K562 (cell line): ENCODE results near the gene ZFP92. TPM values are rescaled to one million over a fixed set of nuclear protein-coding genes. Genes with fewer than 3 reads are reported as not detected.

Source experiments
- CHD1 ChIP-seq: fragments of 200-600 bp; sonication (generic); IDR thresholded peaks from one replicate; pipeline ENCODE4 v1.6.1; 2012; ENCODE audit warnings: mild to moderate bottlenecking, moderate library complexity, low read length, inconsistent platforms
- GABPA ChIP-seq: fragments of 200-800 bp; sonication (Bioruptor generic); conservative IDR thresholded peaks from 2 replicates; pipeline ENCODE4 v1.6.1; 2016; ENCODE audit warnings: low read depth, missing genetic modification characterization, missing compliant biosample characterization
- JUN ChIP-seq, 2 experiments: sonication (generic) in 1 of 2; formaldehyde crosslinking in 1 of 2; IDR thresholded peaks; 2 replicates each; pipeline versions ENCODE4 v1.6.1 to v1.8.0; 2012 to 2022; ENCODE audit warnings: borderline replicate concordance in 2 of 2, mild to moderate bottlenecking in 2 of 2, improper control_type of control experiment in 1 of 2, low read depth in 1 of 2, low read length in 1 of 2, missing genetic modification reagents in 1 of 2
- KLF1 ChIP-seq: fragments of 450-650 bp; IDR thresholded peaks from 2 replicates; pipeline ENCODE4 v1.6.1; 2016; ENCODE audit warnings: missing genetic modification characterization, missing compliant biosample characterization
- SMARCB1 ChIP-seq: IDR thresholded peaks from 2 replicates; pipeline ENCODE4 v1.6.1; 2011; ENCODE audit warnings: improper control_type of control experiment, low read depth; ENCODE audit not compliant: insufficient read length
- SREBF1 ChIP-seq: fragments of 150-350 bp; IDR thresholded peaks from 2 replicates; pipeline ENCODE4 v1.6.1; 2014; ENCODE audit warnings: antibody characterized with exemption, low read depth, low read length, borderline replicate concordance
- TCFL5 ChIP-seq: fragments of 250-450 bp; sonication (Bioruptor Pico); conservative IDR thresholded peaks from 2 replicates; pipeline ENCODE4 v1.6.1; 2021; ENCODE audit warnings: mild to moderate bottlenecking, moderate library complexity, matching md5 sums
- ZNF583 ChIP-seq: fragments of 250-450 bp; sonication (Bioruptor Pico); IDR thresholded peaks from 2 replicates; pipeline ENCODE4 v1.4.0; 2020
- polyA plus RNA-seq, 8 experiments: library from polyadenylated mRNA; depleted of rRNA in 4 of 8; stranded (reverse) in 5 of 8; unstranded in 3 of 8; fragments of >200 nt; fragmentation: Nextera tagmentation in 2 of 8; fragmentation: Illumina TruSeq in 1 of 8; extraction: Ambion mirVana in 2 of 8; extraction: Trizol in 1 of 8; gene quantifications; 2 replicates each; pipeline versions ENCODE4 v1.2.1 to v1.2.3, GENCODE V29; 2011 to 2014; ENCODE audit warnings: inconsistent platforms in 1 of 8, missing spikeins in 1 of 8
- total RNA-seq, 7 experiments: library from RNA; depleted of rRNA in 6 of 7; stranded (reverse); fragments of >200 nt in 6 of 7; fragmentation: Illumina TruSeq in 2 of 7; extraction: Trizol in 2 of 7; gene quantifications; 2 replicates each; pipeline versions ENCODE4 v1.2.1 to v1.2.3, GENCODE V29; 2011 to 2021; ENCODE audit warnings: low replicate concordance in 1 of 7
- TF ChIP-seq, protein P1 (sequence below): sonication (generic); formaldehyde crosslinking; IDR thresholded peaks from 2 replicates; pipeline ENCODE4 v1.8.0; 2022; ENCODE audit warnings: mild to moderate bottlenecking, missing genetic modification reagents
- TF ChIP-seq, protein P2 (sequence below): fragments of 250-450 bp; sonication (Bioruptor Pico); IDR thresholded peaks from 2 replicates; pipeline ENCODE4 v1.5.0; 2020; ENCODE audit warnings: mild to moderate bottlenecking
- TF ChIP-seq, protein P3 (sequence below): sonication (generic); formaldehyde crosslinking; IDR thresholded peaks from 2 replicates; pipeline ENCODE4 v1.4.0; 2020; ENCODE audit warnings: mild to moderate bottlenecking, missing genetic modification reagents
- TF ChIP-seq, protein P4 (sequence below): fragments of 250-450 bp; sonication (Bioruptor Pico); IDR thresholded peaks from 2 replicates; pipeline ENCODE4 v1.9.0; 2021; ENCODE audit warnings: mild to moderate bottlenecking

Gene ZFP92
- total and polyA plus RNA-seq, 9 of the 15 experiments (the other 6 are each of a cell fraction or from before 2014, with no cell fraction given) = 0.32 to 3.3 (median 1.8) TPM

DNA sequence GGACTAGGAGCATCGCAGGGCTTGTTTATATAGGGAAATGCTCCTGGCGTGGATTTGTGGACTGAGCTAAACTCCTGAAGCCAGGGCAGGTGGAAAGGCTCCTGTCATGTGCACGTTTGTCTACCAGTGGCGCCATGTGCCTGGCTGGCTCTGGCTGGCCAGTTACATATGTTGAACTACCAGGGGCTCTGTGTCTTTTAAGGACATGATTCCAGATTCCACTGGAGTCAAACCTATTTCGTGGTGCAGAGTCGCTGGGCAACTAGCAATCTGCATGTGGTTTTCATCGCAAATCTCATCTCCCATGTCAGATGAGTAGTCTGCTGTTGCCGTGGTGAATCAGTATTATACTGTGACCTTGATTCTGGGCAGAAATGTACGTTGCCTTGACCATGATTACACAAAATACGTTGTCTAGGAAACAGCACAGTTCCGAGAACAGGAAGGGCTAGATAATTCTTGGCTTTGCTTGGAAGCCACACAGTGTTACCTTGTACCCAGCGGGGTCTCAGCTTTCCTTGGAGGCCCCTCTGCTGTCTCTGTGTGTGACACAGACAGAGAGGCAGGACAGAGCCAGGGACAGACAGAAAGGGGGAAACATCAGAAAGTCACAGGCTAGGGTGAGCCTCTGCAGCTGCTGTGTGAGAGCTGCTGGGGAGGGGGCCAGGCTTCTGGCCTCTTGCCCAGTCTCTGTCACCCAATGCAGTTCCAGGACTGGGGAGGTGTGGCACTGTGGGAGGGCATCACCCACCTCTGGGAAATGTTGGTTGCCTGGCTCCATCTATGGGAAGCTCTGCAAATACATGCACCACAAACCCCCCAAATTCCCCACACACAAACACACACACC is 29.4 kb upstream of the ZFP92 start (continued):
- TF ChIP-seq, protein P1, sequence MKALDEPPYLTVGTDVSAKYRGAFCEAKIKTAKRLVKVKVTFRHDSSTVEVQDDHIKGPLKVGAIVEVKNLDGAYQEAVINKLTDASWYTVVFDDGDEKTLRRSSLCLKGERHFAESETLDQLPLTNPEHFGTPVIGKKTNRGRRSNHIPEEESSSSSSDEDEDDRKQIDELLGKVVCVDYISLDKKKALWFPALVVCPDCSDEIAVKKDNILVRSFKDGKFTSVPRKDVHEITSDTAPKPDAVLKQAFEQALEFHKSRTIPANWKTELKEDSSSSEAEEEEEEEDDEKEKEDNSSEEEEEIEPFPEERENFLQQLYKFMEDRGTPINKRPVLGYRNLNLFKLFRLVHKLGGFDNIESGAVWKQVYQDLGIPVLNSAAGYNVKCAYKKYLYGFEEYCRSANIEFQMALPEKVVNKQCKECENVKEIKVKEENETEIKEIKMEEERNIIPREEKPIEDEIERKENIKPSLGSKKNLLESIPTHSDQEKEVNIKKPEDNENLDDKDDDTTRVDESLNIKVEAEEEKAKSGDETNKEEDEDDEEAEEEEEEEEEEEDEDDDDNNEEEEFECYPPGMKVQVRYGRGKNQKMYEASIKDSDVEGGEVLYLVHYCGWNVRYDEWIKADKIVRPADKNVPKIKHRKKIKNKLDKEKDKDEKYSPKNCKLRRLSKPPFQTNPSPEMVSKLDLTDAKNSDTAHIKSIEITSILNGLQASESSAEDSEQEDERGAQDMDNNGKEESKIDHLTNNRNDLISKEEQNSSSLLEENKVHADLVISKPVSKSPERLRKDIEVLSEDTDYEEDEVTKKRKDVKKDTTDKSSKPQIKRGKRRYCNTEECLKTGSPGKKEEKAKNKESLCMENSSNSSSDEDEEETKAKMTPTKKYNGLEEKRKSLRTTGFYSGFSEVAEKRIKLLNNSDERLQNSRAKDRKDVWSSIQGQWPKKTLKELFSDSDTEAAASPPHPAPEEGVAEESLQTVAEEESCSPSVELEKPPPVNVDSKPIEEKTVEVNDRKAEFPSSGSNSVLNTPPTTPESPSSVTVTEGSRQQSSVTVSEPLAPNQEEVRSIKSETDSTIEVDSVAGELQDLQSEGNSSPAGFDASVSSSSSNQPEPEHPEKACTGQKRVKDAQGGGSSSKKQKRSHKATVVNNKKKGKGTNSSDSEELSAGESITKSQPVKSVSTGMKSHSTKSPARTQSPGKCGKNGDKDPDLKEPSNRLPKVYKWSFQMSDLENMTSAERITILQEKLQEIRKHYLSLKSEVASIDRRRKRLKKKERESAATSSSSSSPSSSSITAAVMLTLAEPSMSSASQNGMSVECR = no peak
- TF ChIP-seq KLF1 (tag) = no peak
- TF ChIP-seq ZNF583 (CRISPR knock-in tag) = no peak
- TF ChIP-seq CHD1 = no peak
- TF ChIP-seq TCFL5 = no peak
- TF ChIP-seq, protein P2, sequence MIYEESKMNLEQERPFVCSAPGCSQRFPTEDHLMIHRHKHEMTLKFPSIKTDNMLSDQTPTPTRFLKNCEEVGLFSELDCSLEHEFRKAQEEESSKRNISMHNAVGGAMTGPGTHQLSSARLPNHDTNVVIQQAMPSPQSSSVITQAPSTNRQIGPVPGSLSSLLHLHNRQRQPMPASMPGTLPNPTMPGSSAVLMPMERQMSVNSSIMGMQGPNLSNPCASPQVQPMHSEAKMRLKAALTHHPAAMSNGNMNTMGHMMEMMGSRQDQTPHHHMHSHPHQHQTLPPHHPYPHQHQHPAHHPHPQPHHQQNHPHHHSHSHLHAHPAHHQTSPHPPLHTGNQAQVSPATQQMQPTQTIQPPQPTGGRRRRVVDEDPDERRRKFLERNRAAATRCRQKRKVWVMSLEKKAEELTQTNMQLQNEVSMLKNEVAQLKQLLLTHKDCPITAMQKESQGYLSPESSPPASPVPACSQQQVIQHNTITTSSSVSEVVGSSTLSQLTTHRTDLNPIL (CRISPR knock-in tag) = no peak
- no peak for TF ChIP-seq SREBF1
- no peak for TF ChIP-seq JUN (IDR thresholded peaks at IDR 0.05; ENCODE audit: borderline replicate concordance, low read depth, low read length)
- TF ChIP-seq JUN (CRISPR knock-in tag; IDR thresholded peaks at IDR 0.05; ENCODE audit: borderline replicate concordance) = no peak
- no peak for TF ChIP-seq SMARCB1
- TF ChIP-seq, protein P3, sequence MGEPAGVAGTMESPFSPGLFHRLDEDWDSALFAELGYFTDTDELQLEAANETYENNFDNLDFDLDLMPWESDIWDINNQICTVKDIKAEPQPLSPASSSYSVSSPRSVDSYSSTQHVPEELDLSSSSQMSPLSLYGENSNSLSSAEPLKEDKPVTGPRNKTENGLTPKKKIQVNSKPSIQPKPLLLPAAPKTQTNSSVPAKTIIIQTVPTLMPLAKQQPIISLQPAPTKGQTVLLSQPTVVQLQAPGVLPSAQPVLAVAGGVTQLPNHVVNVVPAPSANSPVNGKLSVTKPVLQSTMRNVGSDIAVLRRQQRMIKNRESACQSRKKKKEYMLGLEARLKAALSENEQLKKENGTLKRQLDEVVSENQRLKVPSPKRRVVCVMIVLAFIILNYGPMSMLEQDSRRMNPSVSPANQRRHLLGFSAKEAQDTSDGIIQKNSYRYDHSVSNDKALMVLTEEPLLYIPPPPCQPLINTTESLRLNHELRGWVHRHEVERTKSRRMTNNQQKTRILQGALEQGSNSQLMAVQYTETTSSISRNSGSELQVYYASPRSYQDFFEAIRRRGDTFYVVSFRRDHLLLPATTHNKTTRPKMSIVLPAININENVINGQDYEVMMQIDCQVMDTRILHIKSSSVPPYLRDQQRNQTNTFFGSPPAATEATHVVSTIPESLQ (CRISPR knock-in tag) = no peak
- TF ChIP-seq, protein P4, sequence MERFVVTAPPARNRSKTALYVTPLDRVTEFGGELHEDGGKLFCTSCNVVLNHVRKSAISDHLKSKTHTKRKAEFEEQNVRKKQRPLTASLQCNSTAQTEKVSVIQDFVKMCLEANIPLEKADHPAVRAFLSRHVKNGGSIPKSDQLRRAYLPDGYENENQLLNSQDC (CRISPR knock-in tag) = no peak
- TF ChIP-seq GABPA = no peak
